ENCODE results near the gene HRH3.

Gene HRH3

GRCh38 chr20:62209850-62210495 is 10.1 kb downstream of the HRH3 start:
- DNase-seq (ENCODE audit: insufficient read length, low spot score) = no peak
- TF ChIP-seq POLR2A (IDR thresholded peaks at IDR 0.05; ENCODE audit: low read depth, low read length) = no peak
- no peak for FAIRE-seq

- DNase-seq (ENCODE audit: insufficient read length, low spot score) = no peak
- FAIRE-seq = no peak
- TF ChIP-seq POLR2A (IDR thresholded peaks at IDR 0.05; ENCODE audit: low read depth, low read length) = no peak
Measured at GRCh38 chr20:62208795-62209755, 11.0 kb downstream of the HRH3 start.

DNA sequence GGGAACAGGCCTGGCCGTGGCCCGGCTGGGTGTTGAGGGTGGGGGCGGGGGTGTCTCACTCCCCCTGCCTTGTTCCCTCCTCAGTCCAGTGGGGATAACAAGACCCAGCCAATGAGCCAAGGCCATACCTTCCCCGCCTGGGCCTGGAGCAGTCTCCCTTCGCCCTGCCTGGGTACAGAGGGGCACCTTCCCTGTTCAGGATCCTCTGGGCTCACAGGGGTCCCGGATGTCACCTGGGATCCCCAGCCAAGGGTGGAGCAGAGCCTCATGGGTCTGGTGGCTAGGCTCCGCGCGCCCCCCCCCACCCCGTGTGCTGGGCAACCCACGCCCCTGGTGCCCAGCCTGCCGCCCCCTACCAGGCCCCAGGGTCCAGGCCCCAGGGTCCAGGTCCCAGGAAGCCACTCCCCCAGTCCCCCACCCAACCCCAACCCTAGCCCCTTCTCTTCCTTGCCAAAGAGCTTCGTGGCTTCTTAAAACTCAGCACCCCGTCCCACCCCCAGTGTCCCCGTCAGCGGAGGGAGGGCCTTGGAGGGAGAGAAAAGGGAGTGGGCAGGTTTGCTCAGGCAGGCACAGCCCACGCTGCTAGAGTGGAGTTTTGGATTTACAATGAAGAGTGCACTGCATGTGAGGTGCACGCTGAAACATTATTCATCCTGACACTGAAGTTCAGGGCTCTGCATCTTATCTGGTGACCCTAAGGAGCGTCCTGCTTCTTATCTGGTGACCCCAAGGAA is 11.8 kb downstream of the HRH3 start:
- TF ChIP-seq POLR2A (IDR thresholded peaks at IDR 0.05; ENCODE audit: low read depth, low read length) = no peak
- DNase-seq (ENCODE audit: insufficient read length, low spot score) (no peak), FAIRE-seq (no peak)

- no peak for TF ChIP-seq POLR2A (IDR thresholded peaks at IDR 0.05; ENCODE audit: low read depth, low read length)
- DNase-seq (ENCODE audit: insufficient read length, low spot score) = no peak
- FAIRE-seq = no peak
Measured at GRCh38 chr20:62206388-62206775, 13.7 kb downstream of the HRH3 start.

- no peak for TF ChIP-seq POLR2A (IDR thresholded peaks at IDR 0.05; ENCODE audit: low read depth, low read length)
- DNase-seq (ENCODE audit: insufficient read length, low spot score) = no peak
- FAIRE-seq = no peak
Measured at GRCh38 chr20:62205618-62206387, 14.3 kb downstream of the HRH3 start.

DNA sequence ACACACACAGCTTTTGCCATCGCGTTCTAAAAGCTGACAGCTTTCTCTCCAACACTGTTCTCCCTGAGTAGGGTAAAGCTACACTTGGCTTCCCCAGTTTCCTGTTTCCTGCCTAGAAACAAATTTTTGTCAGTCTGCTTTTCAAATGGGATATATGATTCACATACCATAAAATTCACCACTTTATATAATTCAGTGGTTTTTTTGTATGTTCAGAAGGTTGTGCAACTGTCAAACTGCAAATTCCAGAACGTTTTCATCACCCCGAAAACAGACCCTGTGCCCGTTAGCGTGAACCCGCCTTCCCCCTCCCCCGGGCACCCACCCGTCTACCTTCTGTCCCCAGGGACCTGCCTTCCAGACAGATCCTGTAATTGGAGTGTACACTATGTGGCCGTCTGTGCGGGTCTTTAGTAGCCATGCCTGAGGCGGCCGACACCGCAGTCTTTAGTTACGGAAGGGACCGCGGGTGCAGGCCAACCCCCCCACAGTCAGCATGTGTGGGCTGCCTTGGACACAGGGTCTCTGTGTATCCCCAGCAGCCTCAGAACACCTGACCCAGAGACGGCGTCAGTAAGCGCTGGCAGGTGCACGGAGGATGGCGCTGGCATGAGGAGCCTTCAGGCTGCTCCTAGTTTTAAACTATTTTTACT is 16.6 kb downstream of the HRH3 start:
- no peak for TF ChIP-seq POLR2A (IDR thresholded peaks at IDR 0.05; ENCODE audit: low read depth, low read length)
- no peak for DNase-seq (ENCODE audit: insufficient read length, low spot score)
- FAIRE-seq = no peak

DNA sequence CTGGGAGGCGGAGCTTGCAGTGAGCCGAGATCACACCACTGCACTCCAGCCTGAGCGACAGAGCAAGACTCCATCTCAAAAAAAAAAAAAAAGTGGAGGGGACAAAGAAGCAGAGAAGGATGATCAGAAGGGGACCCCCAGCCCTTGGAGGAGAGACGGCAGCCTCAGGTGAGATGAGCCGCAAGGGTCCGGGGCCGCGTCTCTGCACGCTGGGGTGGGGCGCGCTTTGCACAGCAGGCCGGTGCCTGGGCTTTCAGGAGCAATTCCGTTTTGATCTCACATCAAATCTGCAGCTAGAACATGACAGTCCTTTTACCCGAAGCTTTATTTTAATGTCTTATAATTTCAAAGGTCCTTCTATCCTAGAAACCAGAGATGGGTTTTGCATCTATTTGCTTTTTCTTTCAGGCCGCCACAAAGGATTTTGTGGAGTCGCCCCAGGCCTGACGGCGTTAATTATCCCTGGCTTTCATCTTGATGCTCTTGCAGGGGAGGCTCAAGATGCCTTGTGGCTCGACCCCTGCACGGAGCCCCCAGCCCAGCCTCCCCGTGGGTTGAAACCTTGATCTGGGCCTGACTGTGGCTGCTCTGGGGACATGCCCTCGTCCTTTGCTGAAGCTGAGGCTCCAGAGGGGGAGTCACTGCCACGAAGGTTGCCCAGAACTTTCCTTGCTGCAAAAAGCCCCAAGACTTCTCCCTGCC is 17.3 kb downstream of the HRH3 start:
- DNase-seq (ENCODE audit: insufficient read length, low spot score) (no peak), FAIRE-seq (no peak)
- no peak for TF ChIP-seq POLR2A (IDR thresholded peaks at IDR 0.05; ENCODE audit: low read depth, low read length)

- no peak for DNase-seq (ENCODE audit: insufficient read length, low spot score)
- no peak for FAIRE-seq
Measured at GRCh38 chr20:62202083-62202395, 18.0 kb downstream of the HRH3 start.

DNA sequence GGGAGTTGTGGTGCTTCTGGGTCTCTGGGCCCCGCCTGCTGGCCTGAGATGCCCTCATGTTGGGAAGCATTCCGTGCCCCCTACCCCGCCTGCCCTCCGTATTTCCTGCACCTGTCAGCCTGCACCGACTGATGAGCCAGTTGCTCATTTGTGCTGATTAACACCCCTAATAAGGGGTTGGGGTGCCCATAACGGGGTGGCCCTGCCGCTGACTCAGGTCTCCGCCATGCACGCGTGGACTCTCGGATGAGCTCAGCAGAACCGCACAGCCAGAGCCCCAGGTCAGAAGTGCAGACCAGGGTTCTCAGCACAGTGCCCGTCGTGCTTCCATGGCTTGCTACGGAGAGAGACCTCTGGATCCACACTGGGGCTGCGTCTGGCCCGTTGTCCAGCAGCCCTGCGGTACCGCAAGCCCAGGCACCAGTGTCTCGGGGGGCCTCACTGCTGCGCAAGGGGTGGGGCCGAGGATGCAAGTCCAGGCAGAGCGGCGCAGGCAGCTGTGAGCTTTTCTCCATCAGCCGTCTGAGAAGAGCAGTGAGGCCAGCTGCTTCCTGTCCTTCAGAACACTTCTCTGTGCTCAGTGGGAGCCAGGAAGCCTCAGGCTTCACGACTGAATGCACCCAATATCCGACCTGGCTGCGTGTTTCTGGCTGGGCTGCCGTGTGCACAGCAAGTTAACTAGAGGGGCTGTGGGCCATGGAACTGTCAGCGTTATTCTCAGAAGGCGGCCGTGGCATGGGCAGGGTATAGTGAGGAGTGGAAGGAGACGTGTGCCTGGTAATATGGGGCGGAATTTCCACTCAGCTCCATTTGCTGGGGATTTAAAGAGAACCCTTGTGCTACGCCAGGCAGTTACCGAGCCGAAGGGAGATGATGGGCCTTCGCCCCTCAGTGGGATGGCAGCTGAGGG is 18.6 kb downstream of the HRH3 start:
- FAIRE-seq (no peak), DNase-seq (ENCODE audit: insufficient read length, low spot score) (no peak)
- no peak for TF ChIP-seq POLR2A (IDR thresholded peaks at IDR 0.05; ENCODE audit: low read depth, low read length)

More at GRCh38 chr20:62202083-62202395, 18.0 kb downstream of the HRH3 start:
- no peak for TF ChIP-seq POLR2A (IDR thresholded peaks at IDR 0.05; ENCODE audit: low read depth, low read length)

DNA sequence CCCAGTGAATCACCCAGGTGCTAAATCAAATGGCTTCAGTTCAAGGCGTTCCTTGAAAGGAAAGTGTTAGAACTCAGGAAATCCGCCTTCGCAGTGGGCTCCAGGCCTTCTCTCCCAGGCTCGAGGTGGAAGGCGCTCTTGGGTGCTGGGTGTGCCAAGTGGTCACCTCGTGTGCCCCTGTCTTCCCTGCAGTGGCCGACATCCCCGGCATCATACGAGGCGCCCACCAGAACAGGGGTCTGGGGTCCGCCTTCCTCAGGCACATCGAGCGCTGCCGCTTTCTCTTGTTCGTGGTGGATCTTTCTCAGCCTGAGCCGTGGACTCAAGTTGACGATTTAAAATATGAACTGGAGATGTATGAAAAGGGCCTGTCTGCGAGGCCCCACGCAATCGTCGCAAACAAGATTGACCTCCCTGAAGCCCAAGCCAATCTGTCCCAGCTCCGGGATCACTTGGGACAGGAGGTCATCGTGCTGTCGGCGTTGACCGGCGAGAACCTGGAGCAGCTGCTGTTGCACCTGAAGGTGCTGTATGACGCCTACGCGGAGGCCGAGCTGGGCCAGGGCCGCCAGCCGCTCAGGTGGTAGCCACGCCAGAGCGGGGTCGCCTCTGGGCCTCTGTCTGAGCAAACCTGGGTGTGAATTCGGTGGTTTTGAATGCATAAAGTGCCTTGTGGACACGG is 19.4 kb downstream of the HRH3 start:
- no peak for DNase-seq (ENCODE audit: insufficient read length, low spot score)
- no peak for TF ChIP-seq POLR2A (IDR thresholded peaks at IDR 0.05; ENCODE audit: low read depth, low read length)
- no peak for FAIRE-seq

DNA sequence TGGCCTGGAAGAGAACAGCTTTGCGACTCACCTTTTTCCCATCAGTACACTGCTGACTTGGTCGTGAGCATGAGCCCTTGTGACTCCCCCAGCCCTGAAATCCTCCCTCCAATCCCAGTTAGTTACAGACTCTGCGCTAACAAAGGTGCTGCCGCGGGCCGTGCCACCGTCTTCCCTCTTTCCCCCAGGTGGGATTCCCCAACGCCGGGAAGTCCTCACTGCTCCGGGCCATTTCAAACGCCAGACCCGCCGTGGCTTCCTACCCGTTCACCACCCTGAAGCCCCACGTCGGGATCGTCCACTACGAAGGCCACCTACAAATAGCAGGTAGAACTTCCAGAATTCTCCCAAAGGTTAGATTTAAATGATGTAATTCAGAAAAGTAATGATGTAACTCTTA is 21.1 kb downstream of the HRH3 start:
- no peak for DNase-seq (ENCODE audit: insufficient read length, low spot score)
- no peak for FAIRE-seq
- no peak for TF ChIP-seq POLR2A (IDR thresholded peaks at IDR 0.05; ENCODE audit: low read depth, low read length)
